Measurements from ENCODE around the gene CHL1. TPM values are rescaled to one million over a fixed set of nuclear protein-coding genes. Genes with fewer than 3 reads are reported as not detected.

The CHL1 gene
- total and polyA plus RNA-seq, 2 experiments from 2014 or later = 0.20 TPM; not detected in 1

GRCh38 chr3:291646-292436, 95.3 kb downstream of the CHL1 start:
- Histone ChIP-seq H3K9me2 (replicated peaks; ENCODE audit: insufficient read depth) (no peaks in the 10 kb centered on the region), H3K27ac (no peak overlapping the region), H3K27me3 (no peaks in the 10 kb centered on the region), H3K79me2 (no peaks in the 10 kb centered on the region), H3K36me3 (replicated peaks; ENCODE audit: insufficient read depth, low read depth) (no peaks in the 10 kb centered on the region), H3K9me3 (ENCODE audit: low read depth) (no peaks in the 10 kb centered on the region), H3K4me1 (ENCODE audit: insufficient read depth) (no peaks in the 10 kb centered on the region), H4K20me1 (ENCODE audit: insufficient read depth, poor library complexity, severe bottlenecking) (no peaks in the 10 kb centered on the region), H3K4me3 (no peak overlapping the region), H3K4me2 (no peak overlapping the region), H2AFZ (no peak overlapping the region)
- WGBS (ENCODE audit: low lambda C conversion rate, missing lambda C conversion rate) = 59% methylated on average over 5 of the region's 5 CpGs
- DNase-seq (ENCODE audit: low spot score) = no peak
- no peak for TF ChIP-seq EZH2phosphoT487 (IDR thresholded peaks at IDR 0.05; ENCODE audit: low read depth, severe bottlenecking, unreplicated experiment)

DNA sequence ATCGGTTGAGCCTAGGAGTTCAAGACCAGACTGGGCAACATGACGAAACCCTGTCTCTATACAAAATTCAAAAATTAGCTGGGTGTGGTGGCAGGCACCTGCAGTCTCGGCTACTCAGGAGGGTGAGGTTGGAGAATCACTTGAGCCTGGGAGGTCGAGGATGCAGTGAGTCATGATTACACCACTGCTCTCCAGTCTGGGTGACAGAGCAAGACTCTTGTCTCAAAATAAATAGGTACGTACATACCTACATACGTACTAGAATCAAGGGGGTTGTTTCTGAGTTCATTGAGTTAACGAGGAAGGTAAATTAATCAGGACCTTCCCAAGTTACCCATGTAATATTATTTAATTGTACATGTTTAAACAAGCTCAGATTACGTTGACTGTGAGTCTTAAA, 97.5 kb downstream of the CHL1 start:
- Histone ChIP-seq H3K9me3 (ENCODE audit: low read depth) (no peaks in the 10 kb centered on the region), H3K27me3 (no peaks in the 10 kb centered on the region), H4K20me1 (ENCODE audit: insufficient read depth, poor library complexity, severe bottlenecking) (no peaks in the 10 kb centered on the region), H3K4me2 (no peak overlapping the region), H3K9me2 (replicated peaks; ENCODE audit: insufficient read depth) (no peaks in the 10 kb centered on the region), H3K79me2 (no peaks in the 10 kb centered on the region), H3K27ac (no peak overlapping the region), H3K4me3 (no peak overlapping the region), H3K36me3 (replicated peaks; ENCODE audit: insufficient read depth, low read depth) (no peaks in the 10 kb centered on the region), H2AFZ (no peak overlapping the region), H3K4me1 (ENCODE audit: insufficient read depth) (no peaks in the 10 kb centered on the region)
- DNase-seq (ENCODE audit: low spot score) = no peak
- WGBS (ENCODE audit: low lambda C conversion rate, missing lambda C conversion rate) = 75% methylated on average over 8 of the region's 8 CpGs
- TF ChIP-seq EZH2 (IDR thresholded peaks at IDR 0.05; ENCODE audit: borderline replicate concordance) = no peak
- TF ChIP-seq CTCF (IDR thresholded peaks at IDR 0.05; ENCODE audit: poor library complexity) = no peak
- TF ChIP-seq EZH2phosphoT487 (IDR thresholded peaks at IDR 0.05; ENCODE audit: low read depth, severe bottlenecking, unreplicated experiment) = no peak

GRCh38 chr3:294581-294980, 98.0 kb downstream of the CHL1 start:
- TF ChIP-seq EZH2 (IDR thresholded peaks at IDR 0.05; ENCODE audit: borderline replicate concordance) (no peak), EZH2phosphoT487 (IDR thresholded peaks at IDR 0.05; ENCODE audit: low read depth, severe bottlenecking, unreplicated experiment) (no peak), CTCF (IDR thresholded peaks at IDR 0.05; ENCODE audit: poor library complexity) (no peak)
- WGBS (ENCODE audit: low lambda C conversion rate, missing lambda C conversion rate) = 88% methylated on average over 2 of the region's 2 CpGs

DNA sequence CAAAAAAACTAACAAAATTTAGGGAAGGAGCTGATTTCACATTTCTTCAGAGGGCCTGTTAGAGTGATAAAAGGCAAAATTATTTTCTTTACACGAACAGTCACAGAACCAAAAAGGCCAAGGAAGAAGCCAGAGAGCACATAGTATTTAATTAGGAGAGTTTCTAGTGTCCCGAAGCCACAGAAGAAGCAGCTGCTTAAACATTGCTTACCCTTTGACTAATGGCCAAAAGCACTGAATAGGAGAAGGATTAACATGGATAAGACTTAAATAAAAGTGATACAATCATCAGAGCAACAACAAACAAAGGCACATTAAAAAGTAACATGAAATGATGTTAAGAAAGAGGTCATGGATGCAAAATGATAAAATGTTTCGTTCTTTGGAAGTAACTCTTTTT, 98.6 kb downstream of the CHL1 start:
- Histone ChIP-seq H3K9me2 (replicated peaks; ENCODE audit: insufficient read depth) (no peaks in the 10 kb centered on the region), H3K9me3 (ENCODE audit: low read depth) (no peaks in the 10 kb centered on the region), H3K79me2 (no peaks in the 10 kb centered on the region), H3K4me1 (ENCODE audit: insufficient read depth) (no peaks in the 10 kb centered on the region), H3K27me3 (no peaks in the 10 kb centered on the region), H4K20me1 (ENCODE audit: insufficient read depth, poor library complexity, severe bottlenecking) (no peaks in the 10 kb centered on the region), H3K4me2 (no peak overlapping the region), H3K36me3 (replicated peaks; ENCODE audit: insufficient read depth, low read depth) (no peaks in the 10 kb centered on the region), H3K4me3 (no peak overlapping the region), H2AFZ (no peak overlapping the region), H3K27ac (no peak overlapping the region)
- TF ChIP-seq EZH2phosphoT487 (IDR thresholded peaks at IDR 0.05; ENCODE audit: low read depth, severe bottlenecking, unreplicated experiment) (no peak), EZH2 (IDR thresholded peaks at IDR 0.05; ENCODE audit: borderline replicate concordance) (no peak), CTCF (IDR thresholded peaks at IDR 0.05; ENCODE audit: poor library complexity) (no peak)
- no peak for DNase-seq (ENCODE audit: low spot score)
- 73% methylated on average over 3 of the region's 3 CpGs for WGBS (ENCODE audit: low lambda C conversion rate, missing lambda C conversion rate)

More at GRCh38 chr3:294581-294980, 98.0 kb downstream of the CHL1 start:
- H4K20me1 ChIP-seq (ENCODE audit: insufficient read depth, poor library complexity, severe bottlenecking) = no peaks in the 10 kb centered on the region
- H3K4me1 ChIP-seq (ENCODE audit: insufficient read depth) = no peaks in the 10 kb centered on the region
- H3K36me3 ChIP-seq (replicated peaks; ENCODE audit: insufficient read depth, low read depth) = no peaks in the 10 kb centered on the region
- H3K27me3 ChIP-seq = no peaks in the 10 kb centered on the region
- no peak overlapping the region for H3K4me2 ChIP-seq
- H2AFZ ChIP-seq = no peak overlapping the region
- H3K9me2 ChIP-seq (replicated peaks; ENCODE audit: insufficient read depth) = no peaks in the 10 kb centered on the region
- H3K79me2 ChIP-seq = no peaks in the 10 kb centered on the region
- no peak for DNase-seq (ENCODE audit: low spot score)
- no peaks in the 10 kb centered on the region for H3K9me3 ChIP-seq (ENCODE audit: low read depth)
- no peak overlapping the region for H3K4me3 ChIP-seq
- no peak overlapping the region for H3K27ac ChIP-seq

Measured in hepatocyte (in vitro differentiated cells).